KMS-11 (cell line): ENCODE data around the gene OXSR1.

ENCODE experiments used
- H2AFZ ChIP-seq: fragments of 200-600 bp; sonication (generic); 2 replicates; pipeline ENCODE4 v1.6.1; 2016; ENCODE audit warnings: antibody characterized with exemption, mixed run types, low read depth
- H3K27ac ChIP-seq: fragments of 200-600 bp; sonication (generic); 2 replicates; pipeline ENCODE4 v1.6.1; 2016; ENCODE audit warnings: mild to moderate bottlenecking, mixed run types
- H3K27me3 ChIP-seq: fragments of 200-600 bp; sonication (generic); 2 replicates; pipeline ENCODE4 v1.6.1; 2017; ENCODE audit warnings: mild to moderate bottlenecking, low read depth, mixed run types, moderate library complexity; ENCODE audit not compliant: insufficient read depth
- H3K36me3 ChIP-seq: fragments of 200-600 bp; sonication (generic); 2 replicates; pipeline ENCODE4 v1.6.1; 2017; ENCODE audit warnings: mild to moderate bottlenecking, mixed run types; ENCODE audit not compliant: insufficient read depth
- H3K4me1 ChIP-seq: fragments of 200-600 bp; sonication (generic); 2 replicates; pipeline ENCODE4 v1.6.1; 2016; ENCODE audit warnings: mild to moderate bottlenecking, low read depth, mixed run types; ENCODE audit not compliant: poor library complexity, severe bottlenecking
- H3K4me2 ChIP-seq: fragments of 200-600 bp; sonication (generic); 2 replicates; pipeline ENCODE4 v1.7.0; 2016; ENCODE audit warnings: mild to moderate bottlenecking, mixed run types
- H3K4me3 ChIP-seq: fragments of 200-600 bp; sonication (generic); IDR thresholded peaks from 2 replicates; pipeline ENCODE4 v1.6.1; 2017; ENCODE audit warnings: low read depth, low read length, mixed read lengths; ENCODE audit not compliant: insufficient read depth
- H3K79me2 ChIP-seq: fragments of 200-600 bp; sonication (generic); 2 replicates; pipeline ENCODE4 v1.6.1; 2016; ENCODE audit warnings: low read depth, mixed run types; ENCODE audit not compliant: insufficient read depth
- H3K9ac ChIP-seq: fragments of 200-600 bp; sonication (generic); 2 replicates; pipeline ENCODE4 v1.6.1; 2016; ENCODE audit warnings: mild to moderate bottlenecking, mixed run types
- H4K20me1 ChIP-seq: fragments of 200-600 bp; sonication (generic); 2 replicates; pipeline ENCODE4 v1.6.1; 2016; ENCODE audit warnings: mild to moderate bottlenecking, mixed run types; ENCODE audit not compliant: insufficient read depth
- TF ChIP-seq, protein P1 (sequence below): fragments of 200-600 bp; sonication (generic); conservative IDR thresholded peaks from 2 replicates; pipeline ENCODE4 v1.6.1; 2017; ENCODE audit warnings: low read depth, mild to moderate bottlenecking, antibody characterized with exemption, low read length, moderate library complexity, mixed read lengths

Gene OXSR1

DNA sequence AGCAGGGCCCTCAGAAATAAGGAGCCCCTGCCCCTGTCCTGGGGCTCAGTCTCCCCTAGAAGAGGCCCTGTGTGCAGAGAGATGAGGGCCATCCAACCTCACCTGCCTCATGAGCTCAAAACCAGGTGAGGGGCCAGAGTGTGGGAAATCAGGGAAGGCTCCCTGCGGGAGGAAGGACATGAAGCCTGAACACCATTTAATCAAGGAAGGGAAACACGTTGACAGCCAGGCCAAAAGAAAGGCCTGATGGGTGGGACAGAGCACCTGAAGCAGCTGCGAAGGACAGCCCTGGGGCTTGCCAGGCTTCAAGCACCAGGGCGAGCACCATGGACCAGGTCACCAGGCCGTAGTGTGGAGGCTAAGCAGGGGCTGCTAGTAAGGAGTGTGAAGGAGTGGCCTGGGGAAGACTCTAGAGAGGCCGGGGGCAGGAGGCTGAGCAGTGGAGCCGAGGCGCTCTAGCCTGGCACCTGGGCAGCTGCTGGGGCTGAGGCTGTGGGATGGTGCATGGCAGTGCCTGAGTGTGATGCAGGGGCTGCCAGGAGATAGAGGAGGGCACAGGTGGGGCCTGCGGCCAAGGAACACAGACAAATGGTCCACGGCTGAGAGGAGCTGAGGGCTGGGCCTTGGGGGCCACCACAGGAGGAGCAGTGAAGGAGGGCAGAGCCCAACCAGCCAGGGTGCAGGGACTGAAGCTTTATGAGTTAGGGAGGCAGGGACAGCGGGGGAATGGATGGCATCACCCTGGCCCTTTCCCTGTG lies 44.5 kb upstream of the OXSR1 start:
- Histone ChIP-seq H3K79me2 (no peaks in the 10 kb centered on the region), H3K27me3 (no peaks in the 10 kb centered on the region), H3K36me3 (no peaks in the 10 kb centered on the region), H3K4me1 (no peaks in the 10 kb centered on the region), H3K27ac (no peak overlapping the region), H3K9ac (no peak overlapping the region), H3K4me3 (no peak overlapping the region), H2AFZ (no peak overlapping the region), H3K4me2 (no peak overlapping the region), H4K20me1 (no peaks in the 10 kb centered on the region)
- TF ChIP-seq, protein P1, sequence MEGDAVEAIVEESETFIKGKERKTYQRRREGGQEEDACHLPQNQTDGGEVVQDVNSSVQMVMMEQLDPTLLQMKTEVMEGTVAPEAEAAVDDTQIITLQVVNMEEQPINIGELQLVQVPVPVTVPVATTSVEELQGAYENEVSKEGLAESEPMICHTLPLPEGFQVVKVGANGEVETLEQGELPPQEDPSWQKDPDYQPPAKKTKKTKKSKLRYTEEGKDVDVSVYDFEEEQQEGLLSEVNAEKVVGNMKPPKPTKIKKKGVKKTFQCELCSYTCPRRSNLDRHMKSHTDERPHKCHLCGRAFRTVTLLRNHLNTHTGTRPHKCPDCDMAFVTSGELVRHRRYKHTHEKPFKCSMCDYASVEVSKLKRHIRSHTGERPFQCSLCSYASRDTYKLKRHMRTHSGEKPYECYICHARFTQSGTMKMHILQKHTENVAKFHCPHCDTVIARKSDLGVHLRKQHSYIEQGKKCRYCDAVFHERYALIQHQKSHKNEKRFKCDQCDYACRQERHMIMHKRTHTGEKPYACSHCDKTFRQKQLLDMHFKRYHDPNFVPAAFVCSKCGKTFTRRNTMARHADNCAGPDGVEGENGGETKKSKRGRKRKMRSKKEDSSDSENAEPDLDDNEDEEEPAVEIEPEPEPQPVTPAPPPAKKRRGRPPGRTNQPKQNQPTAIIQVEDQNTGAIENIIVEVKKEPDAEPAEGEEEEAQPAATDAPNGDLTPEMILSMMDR: no peak

DNA sequence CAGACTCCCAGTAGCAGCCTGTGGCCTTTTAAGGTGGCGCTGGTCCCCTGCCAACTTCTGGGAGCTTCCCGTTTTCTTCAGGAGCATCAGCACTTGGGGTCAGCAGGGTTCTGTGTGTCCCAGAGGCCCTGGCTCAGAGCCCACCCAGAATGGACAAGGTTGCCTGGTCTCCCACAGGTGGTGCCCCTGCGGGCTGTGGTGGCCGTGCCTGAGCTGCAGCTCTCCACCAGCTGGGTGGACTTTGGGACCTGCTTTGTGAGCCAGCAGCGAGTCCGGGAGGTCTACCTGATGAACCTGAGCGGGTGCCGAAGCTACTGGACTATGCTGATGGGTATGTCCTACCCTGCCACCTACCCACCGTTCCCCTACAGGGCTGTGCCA lies 43.9 kb upstream of the OXSR1 start:
- H3K27ac ChIP-seq: no peak overlapping the region
- no peaks in the 10 kb centered on the region for H4K20me1 ChIP-seq
- H3K4me1 ChIP-seq: no peaks in the 10 kb centered on the region
- no peaks in the 10 kb centered on the region for H3K27me3 ChIP-seq
- TF ChIP-seq, protein P1: no peak
- H3K36me3 ChIP-seq: no peaks in the 10 kb centered on the region
- H3K9ac ChIP-seq: no peak overlapping the region
- H3K79me2 ChIP-seq: no peaks in the 10 kb centered on the region
- no peak overlapping the region for H2AFZ ChIP-seq
- H3K4me3 ChIP-seq: no peak overlapping the region
- no peak overlapping the region for H3K4me2 ChIP-seq

DNA sequence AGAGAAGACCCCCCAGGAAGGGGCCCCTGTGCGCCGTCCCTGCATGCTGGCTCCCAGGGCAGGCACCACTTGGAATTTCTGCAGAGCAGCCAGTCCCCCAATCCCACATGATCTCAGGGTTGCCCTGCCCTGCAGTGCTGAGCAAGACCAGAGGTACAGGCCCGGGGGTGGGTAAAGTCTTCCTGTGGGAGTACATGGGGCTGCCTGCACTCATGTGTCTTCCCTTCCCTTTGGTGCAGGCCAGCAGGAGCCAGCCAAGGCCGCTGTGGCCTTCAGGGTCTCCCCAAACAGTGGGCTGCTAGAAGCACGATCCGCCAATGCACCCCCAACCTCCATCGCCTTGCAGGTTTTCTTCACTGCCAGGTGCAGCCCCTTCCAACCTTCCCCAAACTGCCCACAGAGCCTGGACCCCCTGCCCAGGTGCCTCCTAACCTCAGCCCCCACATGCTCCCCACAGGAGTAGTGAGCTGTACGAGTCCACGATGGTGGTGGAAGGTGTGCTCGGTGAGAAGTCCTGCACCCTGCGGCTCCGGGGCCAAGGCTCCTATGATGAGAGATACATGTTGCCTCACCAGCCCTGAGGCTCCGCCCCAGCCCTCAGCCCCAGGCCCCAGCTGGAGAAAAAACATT lies 43.4 kb upstream of the OXSR1 start:
- no peak overlapping the region for H3K27ac ChIP-seq
- H3K27me3 ChIP-seq: no peaks in the 10 kb centered on the region
- H3K4me3 ChIP-seq: no peak overlapping the region
- H4K20me1 ChIP-seq: no peaks in the 10 kb centered on the region
- H2AFZ ChIP-seq: no peak overlapping the region
- H3K79me2 ChIP-seq: no peaks in the 10 kb centered on the region
- TF ChIP-seq, protein P1: no peak
- no peaks in the 10 kb centered on the region for H3K4me1 ChIP-seq
- H3K4me2 ChIP-seq: no peak overlapping the region
- H3K36me3 ChIP-seq: no peaks in the 10 kb centered on the region
- H3K9ac ChIP-seq: no peak overlapping the region

DNA sequence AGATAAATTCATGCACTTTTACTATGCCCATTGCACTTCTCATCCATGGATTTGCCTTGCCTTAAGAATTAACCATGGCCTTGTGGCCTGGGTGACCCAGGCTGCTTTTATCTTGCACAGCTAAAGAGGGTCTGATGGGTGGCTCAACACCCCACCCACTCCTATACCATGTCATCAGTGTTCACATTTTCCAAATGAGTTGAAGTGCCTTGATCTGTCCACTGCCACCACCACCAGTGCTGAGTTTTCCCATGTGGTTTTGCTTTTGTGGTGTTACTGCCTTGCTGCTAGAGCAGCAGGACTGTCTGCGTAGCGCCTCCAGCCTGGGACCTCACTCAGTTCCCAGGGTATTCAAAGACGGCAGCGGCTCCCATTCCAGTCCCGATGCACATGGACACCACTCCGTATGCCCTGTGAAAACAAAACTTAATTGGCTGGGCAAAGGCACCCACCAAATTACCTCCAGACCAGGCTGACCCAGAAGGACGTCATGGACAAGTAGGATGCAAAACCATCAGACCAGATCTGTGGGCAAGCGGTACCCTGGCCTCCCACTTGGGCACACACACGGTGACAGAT lies 42.5 kb upstream of the OXSR1 start:
- Histone ChIP-seq H3K79me2 (no peaks in the 10 kb centered on the region), H3K4me2 (no peak overlapping the region), H3K27me3 (no peaks in the 10 kb centered on the region), H4K20me1 (no peaks in the 10 kb centered on the region), H3K27ac (no peak overlapping the region), H2AFZ (no peak overlapping the region), H3K36me3 (no peaks in the 10 kb centered on the region), H3K4me1 (no peaks in the 10 kb centered on the region), H3K9ac (no peak overlapping the region), H3K4me3 (no peak overlapping the region)
- TF ChIP-seq, protein P1: no peak
